ENCODE measurements around the gene ANKMY2.

Gene ANKMY2

GRCh38 chr7:16587790-16588189 is 57.8 kb downstream of the ANKMY2 start:
- no peak overlapping the region for H3K4me3 ChIP-seq (ENCODE audit: low read depth, low read length)
- no peak for DNase-seq (ENCODE audit: low read depth)

- no peak overlapping the region for H3K4me3 ChIP-seq (ENCODE audit: low read depth, low read length)
- no peak for DNase-seq (ENCODE audit: low read depth)
These were observed 58.4 kb downstream of the ANKMY2 start for GRCh38 chr7:16587129-16587528.

- no peak overlapping the region for H3K4me3 ChIP-seq (ENCODE audit: low read depth, low read length)
- no peak for DNase-seq (ENCODE audit: low read depth)
These were observed 59.3 kb downstream of the ANKMY2 start for GRCh38 chr7:16586081-16586874.

GRCh38 chr7:16585540-16585939 is 60.0 kb downstream of the ANKMY2 start:
- H3K4me3 ChIP-seq (ENCODE audit: low read depth, low read length): no peak overlapping the region
- DNase-seq (ENCODE audit: low read depth): no peak

GRCh38 chr7:16583834-16584233 is 61.7 kb downstream of the ANKMY2 start:
- DNase-seq (ENCODE audit: low read depth): no peak
- no peak overlapping the region for H3K4me3 ChIP-seq (ENCODE audit: low read depth, low read length)

GRCh38 chr7:16581286-16581685 is 64.3 kb downstream of the ANKMY2 start:
- no peak for DNase-seq (ENCODE audit: low read depth)
- no peak overlapping the region for H3K4me3 ChIP-seq (ENCODE audit: low read depth, low read length)

- H3K4me3 ChIP-seq (ENCODE audit: low read depth, low read length): no peak overlapping the region
- no peak for DNase-seq (ENCODE audit: low read depth)
These were observed 66.3 kb downstream of the ANKMY2 start for GRCh38 chr7:16579216-16579615.

GRCh38 chr7:16571941-16572340 is 73.6 kb downstream of the ANKMY2 start:
- no peak for DNase-seq (ENCODE audit: low read depth)
- no peak overlapping the region for H3K4me3 ChIP-seq (ENCODE audit: low read depth, low read length)

- no peak for DNase-seq (ENCODE audit: low read depth)
These were observed 80.6 kb downstream of the ANKMY2 start for GRCh38 chr7:16564909-16565426.

GRCh38 chr7:16564023-16564380 is 81.6 kb downstream of the ANKMY2 start:
- no peak for DNase-seq (ENCODE audit: low read depth)
- H3K4me3 ChIP-seq (ENCODE audit: low read depth, low read length): no peak overlapping the region

More at GRCh38 chr7:16564909-16565426, 80.6 kb downstream of the ANKMY2 start:
- H3K4me3 ChIP-seq (ENCODE audit: low read depth, low read length): no peak overlapping the region

GRCh38 chr7:16563281-16564022 is 82.1 kb downstream of the ANKMY2 start:
- no peak for DNase-seq (ENCODE audit: low read depth)
- H3K4me3 ChIP-seq (ENCODE audit: low read depth, low read length): no peak overlapping the region

GRCh38 chr7:16562456-16563220 is 82.9 kb downstream of the ANKMY2 start:
- H3K4me3 ChIP-seq (ENCODE audit: low read depth, low read length): no peak overlapping the region

GRCh38 chr7:16561943-16562342 is 83.6 kb downstream of the ANKMY2 start:
- no peak for DNase-seq (ENCODE audit: low read depth)

More at GRCh38 chr7:16562456-16563220, 82.9 kb downstream of the ANKMY2 start:
- DNase-seq (ENCODE audit: low read depth): no peak

GRCh38 chr7:16559497-16560179 is 85.9 kb downstream of the ANKMY2 start:
- H3K4me3 ChIP-seq (ENCODE audit: low read depth, low read length): no peak overlapping the region
- DNase-seq (ENCODE audit: low read depth): no peak

More at GRCh38 chr7:16561943-16562342, 83.6 kb downstream of the ANKMY2 start:
- no peak overlapping the region for H3K4me3 ChIP-seq (ENCODE audit: low read depth, low read length)

- H3K4me3 ChIP-seq (ENCODE audit: low read depth, low read length): no peak overlapping the region
- DNase-seq (ENCODE audit: low read depth): no peak
These were observed 86.7 kb downstream of the ANKMY2 start for GRCh38 chr7:16558761-16559302.

- DNase-seq (ENCODE audit: low read depth): no peak
- no peak overlapping the region for H3K4me3 ChIP-seq (ENCODE audit: low read depth, low read length)
These were observed 89.2 kb downstream of the ANKMY2 start for GRCh38 chr7:16556359-16556758.

GRCh38 chr7:16554518-16555236 is 90.9 kb downstream of the ANKMY2 start:
- no peak overlapping the region for H3K4me3 ChIP-seq (ENCODE audit: low read depth, low read length)
- DNase-seq (ENCODE audit: low read depth): no peak

- no peak for DNase-seq (ENCODE audit: low read depth)
- no peak overlapping the region for H3K4me3 ChIP-seq (ENCODE audit: low read depth, low read length)
These were observed 94.9 kb downstream of the ANKMY2 start for GRCh38 chr7:16550671-16551070.

Measured in skeletal muscle cell (primary cell).